PC-9 (cell line): ENCODE measurements around the gene FARP1. TPM values are rescaled to one million over a fixed set of nuclear protein-coding genes. Genes with fewer than 3 reads are reported as not detected.

ENCODE experiments used
- BruUV-seq: library from RNA; stranded (reverse); fragments of 400-500 nt; replicated peaks from 2 replicates; lab custom pipeline; 2021; lab: Mats Ljungman, UMichigan
- CTCF ChIA-PET: fragments of 300-600 bp; sonication (Branson Sonifier 250); formaldehyde crosslinking; loops from one replicate; lab custom pipeline; 2022; ENCODE audit warnings: antibody characterized with exemption; lab: Charles Lee
- POLR2A ChIA-PET: fragments of 300-600 bp; sonication (Branson Sonifier 250); formaldehyde crosslinking; loops from one replicate; lab custom pipeline; 2022; ENCODE audit warnings: antibody characterized with exemption; ENCODE audit not compliant: unreplicated experiment; lab: Charles Lee
- DNase-seq, 2 experiments: peaks; one replicate each; pipeline versions ENCODE4 v3.0.0 to v3.0.0-alpha.2; 2015 to 2022; ENCODE audit warnings: mixed read lengths in 1 of 2
- H2AFZ ChIP-seq: fragments of 200-600 bp; sonication (generic); 2 replicates; pipeline ENCODE4 v1.8.1; 2017; ENCODE audit warnings: antibody characterized with exemption
- H3F3A ChIP-seq: fragments of 200-600 bp; sonication (generic); 2 replicates; pipeline ENCODE4 v1.8.1; 2017; ENCODE audit warnings: antibody characterized with exemption, mild to moderate bottlenecking, low read depth; ENCODE audit not compliant: insufficient read depth
- H3K27ac ChIP-seq: fragments of 200-600 bp; sonication (generic); 2 replicates; pipeline ENCODE4 v1.6.1; 2016; ENCODE audit warnings: mixed run types
- H3K27me3 ChIP-seq: fragments of 200-600 bp; sonication (generic); 2 replicates; pipeline ENCODE4 v1.6.1; 2016; ENCODE audit warnings: low read depth, mixed run types; ENCODE audit not compliant: insufficient read depth
- H3K36me3 ChIP-seq: fragments of 200-600 bp; sonication (generic); 2 replicates; pipeline ENCODE4 v1.6.1; 2016; ENCODE audit warnings: low read depth, mixed run types
- H3K4me1 ChIP-seq: fragments of 200-600 bp; sonication (generic); replicated peaks from 2 replicates; pipeline ENCODE4 v1.6.1; 2016; ENCODE audit warnings: mixed run types; ENCODE audit not compliant: insufficient read depth
- H3K4me2 ChIP-seq: fragments of 200-600 bp; sonication (generic); 2 replicates; pipeline ENCODE4 v1.6.1; 2017; ENCODE audit warnings: mixed run types
- H3K4me3 ChIP-seq: fragments of 200-600 bp; sonication (generic); 2 replicates; pipeline ENCODE4 v1.6.1; 2016; ENCODE audit warnings: mixed run types
- H3K79me2 ChIP-seq: fragments of 200-600 bp; sonication (generic); 2 replicates; pipeline ENCODE4 v1.6.1; 2017; ENCODE audit warnings: low read depth, mixed run types
- H3K9me2 ChIP-seq: fragments of 200-600 bp; sonication (generic); 2 replicates; pipeline ENCODE4 v1.8.1; 2017; ENCODE audit warnings: mild to moderate bottlenecking; ENCODE audit not compliant: insufficient read depth
- H3K9me3 ChIP-seq: fragments of 200-600 bp; sonication (generic); 2 replicates; pipeline ENCODE4 v1.8.1; 2016; ENCODE audit warnings: low read depth; ENCODE audit not compliant: insufficient read depth
- H4K20me1 ChIP-seq: fragments of 200-600 bp; sonication (generic); 2 replicates; pipeline ENCODE4 v1.8.1; 2017; ENCODE audit not compliant: insufficient read depth
- EZH2 ChIP-seq: fragments of 200-600 bp; sonication (generic); IDR thresholded peaks from 2 replicates; pipeline ENCODE4 v1.8.0; 2017; ENCODE audit warnings: antibody characterized with exemption, low read depth
- intact Hi-C: fragments of 100-400 bp; cut with micrococcal nuclease; formaldehyde crosslinking; loops from one replicate; pipeline ENCODE4 v1.10.0; 2022; ENCODE audit not compliant: unreplicated experiment
- total RNA-seq: library from RNA; stranded (reverse); gene quantifications from 2 replicates; pipeline ENCODE4 v1.2.3, GENCODE V29; 2021
- TF ChIP-seq, protein P1 (sequence below): fragments of 200-600 bp; sonication (generic); conservative IDR thresholded peaks from 2 replicates; pipeline ENCODE4 v1.6.1; 2017; ENCODE audit warnings: mixed run types, antibody characterized with exemption, mild to moderate bottlenecking, moderate library complexity

Gene FARP1
- total RNA-seq, 1 experiment from 2014 or later, result 62.1 TPM

DNA sequence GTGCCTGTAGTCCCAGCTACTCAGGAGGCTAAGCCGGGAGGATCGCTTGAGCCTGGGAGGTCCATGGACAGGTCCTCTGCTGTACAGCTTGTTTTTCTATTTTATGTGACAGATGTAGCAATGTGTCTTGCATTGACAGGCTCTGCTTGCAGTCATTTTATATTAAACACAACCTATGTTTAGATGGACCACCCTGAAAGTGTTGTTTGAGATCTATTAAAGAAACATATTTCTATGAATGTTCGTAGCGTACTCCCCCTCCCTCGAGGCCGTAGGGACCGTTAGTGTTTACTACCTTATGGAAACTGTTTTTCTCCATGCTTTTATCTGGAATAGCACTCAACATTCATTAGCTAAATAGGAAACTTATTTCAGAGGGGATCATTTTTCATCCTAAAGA lies 99.1 kb downstream of the FARP1 start:
- no peaks in the 10 kb centered on the region for H3K36me3 ChIP-seq
- BruUV-seq, result no TSS peak
- CTCF ChIA-PET, result no interaction called here
- intact Hi-C loops, result no loop called here
- no peak overlapping the region for H3K4me2 ChIP-seq
- H3F3A ChIP-seq, result no peaks in the 10 kb centered on the region
- no peak overlapping the region for H3K27ac ChIP-seq
- no peak for TF ChIP-seq EZH2
- TF ChIP-seq, protein P1, sequence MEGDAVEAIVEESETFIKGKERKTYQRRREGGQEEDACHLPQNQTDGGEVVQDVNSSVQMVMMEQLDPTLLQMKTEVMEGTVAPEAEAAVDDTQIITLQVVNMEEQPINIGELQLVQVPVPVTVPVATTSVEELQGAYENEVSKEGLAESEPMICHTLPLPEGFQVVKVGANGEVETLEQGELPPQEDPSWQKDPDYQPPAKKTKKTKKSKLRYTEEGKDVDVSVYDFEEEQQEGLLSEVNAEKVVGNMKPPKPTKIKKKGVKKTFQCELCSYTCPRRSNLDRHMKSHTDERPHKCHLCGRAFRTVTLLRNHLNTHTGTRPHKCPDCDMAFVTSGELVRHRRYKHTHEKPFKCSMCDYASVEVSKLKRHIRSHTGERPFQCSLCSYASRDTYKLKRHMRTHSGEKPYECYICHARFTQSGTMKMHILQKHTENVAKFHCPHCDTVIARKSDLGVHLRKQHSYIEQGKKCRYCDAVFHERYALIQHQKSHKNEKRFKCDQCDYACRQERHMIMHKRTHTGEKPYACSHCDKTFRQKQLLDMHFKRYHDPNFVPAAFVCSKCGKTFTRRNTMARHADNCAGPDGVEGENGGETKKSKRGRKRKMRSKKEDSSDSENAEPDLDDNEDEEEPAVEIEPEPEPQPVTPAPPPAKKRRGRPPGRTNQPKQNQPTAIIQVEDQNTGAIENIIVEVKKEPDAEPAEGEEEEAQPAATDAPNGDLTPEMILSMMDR, result no peak
- H3K27me3 ChIP-seq, result no peaks in the 10 kb centered on the region
- no peak overlapping the region for H3K4me3 ChIP-seq
- H3K79me2 ChIP-seq, result no peaks in the 10 kb centered on the region
- DNase-seq, result no peak
- no peaks in the 10 kb centered on the region for H3K9me3 ChIP-seq
- H3K4me1 ChIP-seq, result no peaks in the 10 kb centered on the region
- no peak overlapping the region for H2AFZ ChIP-seq
- POLR2A ChIA-PET, result no interaction called here
- no peaks in the 10 kb centered on the region for H4K20me1 ChIP-seq
- H3K9me2 ChIP-seq, result no peaks in the 10 kb centered on the region

DNA sequence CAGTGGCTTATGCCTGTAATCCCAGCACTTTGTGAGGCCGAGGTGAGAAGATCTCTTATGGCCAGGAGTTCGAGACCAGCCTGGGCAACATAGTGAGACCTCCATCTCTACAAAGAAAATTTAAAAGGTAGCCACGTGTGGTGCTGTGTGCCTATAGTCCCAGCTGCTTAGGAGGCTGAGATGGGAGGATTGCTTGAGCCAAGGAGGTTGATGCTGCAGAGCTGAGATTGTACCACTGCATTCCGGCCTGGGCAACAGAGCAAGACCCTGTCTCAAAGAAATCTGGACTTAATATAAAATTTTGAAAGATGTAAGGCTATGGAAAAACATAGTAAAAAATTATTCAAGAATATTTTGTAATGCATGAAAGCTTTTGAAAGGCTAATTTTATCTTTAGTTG lies 99.5 kb downstream of the FARP1 start:
- no peaks in the 10 kb centered on the region for H3K36me3 ChIP-seq
- H3K4me1 ChIP-seq, result no peaks in the 10 kb centered on the region
- H3K27me3 ChIP-seq, result no peaks in the 10 kb centered on the region
- no peaks in the 10 kb centered on the region for H3K9me2 ChIP-seq
- no peak overlapping the region for H3K4me3 ChIP-seq
- POLR2A ChIA-PET, result no interaction called here
- H3K9me3 ChIP-seq, result no peaks in the 10 kb centered on the region
- H3K4me2 ChIP-seq, result no peak overlapping the region
- no peaks in the 10 kb centered on the region for H3K79me2 ChIP-seq
- no peaks in the 10 kb centered on the region for H4K20me1 ChIP-seq
- TF ChIP-seq, protein P1, result no peak
- no peak for TF ChIP-seq EZH2
- intact Hi-C loops, result no loop called here
- CTCF ChIA-PET, result no interaction called here
- no peaks in the 10 kb centered on the region for H3F3A ChIP-seq
- DNase-seq, result no peak
- H3K27ac ChIP-seq, result no peak overlapping the region
- H2AFZ ChIP-seq, result no peak overlapping the region
- no TSS peak for BruUV-seq

DNA sequence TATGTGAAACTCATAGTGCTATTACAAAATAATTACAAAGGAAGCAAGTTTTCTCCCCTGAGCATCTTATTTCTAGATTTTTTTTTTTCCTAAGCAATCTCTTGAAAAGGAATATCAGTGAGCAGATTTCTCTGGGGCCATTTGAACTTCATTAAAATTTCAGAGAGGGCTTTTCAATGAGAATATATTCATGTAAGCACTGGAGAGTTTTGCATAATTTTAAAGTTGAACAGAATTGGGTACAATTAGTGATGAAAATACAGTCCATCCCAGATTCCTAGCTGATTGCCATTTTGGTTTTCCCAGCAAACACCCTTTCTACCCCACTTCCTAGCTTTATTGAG lies 101.0 kb downstream of the FARP1 start:
- Histone ChIP-seq H3K27ac (no peak overlapping the region), H3K9me2 (no peaks in the 10 kb centered on the region), H3K36me3 (no peaks in the 10 kb centered on the region), H3K79me2 (no peaks in the 10 kb centered on the region), H3K4me2 (no peak overlapping the region), H3F3A (no peaks in the 10 kb centered on the region), H3K27me3 (no peaks in the 10 kb centered on the region), H3K9me3 (no peaks in the 10 kb centered on the region), H2AFZ (no peak overlapping the region), H3K4me3 (no peak overlapping the region), H3K4me1 (no peaks in the 10 kb centered on the region), H4K20me1 (no peaks in the 10 kb centered on the region)
- ChIA-PET POLR2A (no interaction called here), CTCF (interaction anchor here (0.7 kb wide), 1 partner anchor 39 kb away, joined by 3 read pairs; no protein-coding TSS in a partner anchor)
- no peak for TF ChIP-seq EZH2
- TF ChIP-seq, protein P1, result no peak
- intact Hi-C loops, result no loop called here
- no peak for DNase-seq
- no TSS peak for BruUV-seq
